Measurements from ENCODE around the gene CFAP100.

Gene CFAP100

GRCh38 chr3:126398423-126399350, 4.0 kb downstream of the CFAP100 start:
- peaks cover 0 to 22% (median 15%) of the 10 kb centered on the region in 5 donors for H3K4me1 ChIP-seq (ENCODE audit: control insufficient read depth in 5 of 5, insufficient read depth in 5 of 5, low read length in 5 of 5)
- no peak overlapping the region for H3K4me3 ChIP-seq (ENCODE audit: low read depth in 1 of 5, low read length in 5 of 5)
- H3K9me3 ChIP-seq (ENCODE audit: control insufficient read depth in 5 of 5, low read length in 5 of 5): peaks cover 0 to 7% (median 0%) of the 10 kb centered on the region in 5 donors
- H3K27ac ChIP-seq (ENCODE audit: low read depth, low read length): no peak overlapping the region
- no peak overlapping the region for H3K9ac ChIP-seq (ENCODE audit: low read length in 5 of 5)
- H3K27me3 ChIP-seq (ENCODE audit: control insufficient read depth in 5 of 5, insufficient read depth in 4 of 5, low read length in 5 of 5): peaks cover 0 to 10% (median 3%) of the 10 kb centered on the region in 5 donors
- H3K36me3 ChIP-seq (ENCODE audit: control insufficient read depth in 5 of 5, insufficient read depth in 5 of 5, low read length in 5 of 5): no peaks in the 10 kb centered on the region

- Histone ChIP-seq H3K9ac (ENCODE audit: low read length in 5 of 5) (no peak overlapping the region), H3K36me3 (ENCODE audit: control insufficient read depth in 5 of 5, insufficient read depth in 5 of 5, low read length in 5 of 5) (no peaks in the 10 kb centered on the region), H3K27ac (ENCODE audit: low read depth, low read length) (no peak overlapping the region), H3K9me3 (ENCODE audit: control insufficient read depth in 5 of 5, low read length in 5 of 5) (peaks cover 0 to 7% (median 0%) of the 10 kb centered on the region in 5 donors), H3K4me3 (ENCODE audit: low read depth in 1 of 5, low read length in 5 of 5) (no peak overlapping the region), H3K4me1 (ENCODE audit: control insufficient read depth in 5 of 5, insufficient read depth in 5 of 5, low read length in 5 of 5) (peaks cover 0 to 22% (median 15%) of the 10 kb centered on the region in 5 donors), H3K27me3 (ENCODE audit: control insufficient read depth in 5 of 5, insufficient read depth in 4 of 5, low read length in 5 of 5) (peaks cover 0 to 6% (median 3%) of the 10 kb centered on the region in 5 donors)
Measured at GRCh38 chr3:126399351-126399735, 4.6 kb downstream of the CFAP100 start.

GRCh38 chr3:126399756-126400155, 5.0 kb downstream of the CFAP100 start:
- peaks cover 0 to 19% (median 11%) of the 10 kb centered on the region in 5 donors for H3K4me1 ChIP-seq (ENCODE audit: control insufficient read depth in 5 of 5, insufficient read depth in 5 of 5, low read length in 5 of 5)
- no peaks in the 10 kb centered on the region for H3K36me3 ChIP-seq (ENCODE audit: control insufficient read depth in 5 of 5, insufficient read depth in 5 of 5, low read length in 5 of 5)
- no peak overlapping the region for H3K27ac ChIP-seq (ENCODE audit: low read depth, low read length)
- no peak overlapping the region for H3K9ac ChIP-seq (ENCODE audit: low read length in 5 of 5)
- H3K27me3 ChIP-seq (ENCODE audit: control insufficient read depth in 5 of 5, insufficient read depth in 4 of 5, low read length in 5 of 5): peaks cover 0 to 5% (median 3%) of the 10 kb centered on the region in 5 donors
- peaks cover 0 to 7% (median 0%) of the 10 kb centered on the region in 5 donors for H3K9me3 ChIP-seq (ENCODE audit: control insufficient read depth in 5 of 5, low read length in 5 of 5)
- no peak overlapping the region for H3K4me3 ChIP-seq (ENCODE audit: low read depth in 1 of 5, low read length in 5 of 5)

- Histone ChIP-seq H3K36me3 (ENCODE audit: control insufficient read depth in 5 of 5, insufficient read depth in 5 of 5, low read length in 5 of 5) (no peaks in the 10 kb centered on the region), H3K27ac (ENCODE audit: low read depth, low read length) (no peak overlapping the region), H3K9me3 (ENCODE audit: control insufficient read depth in 5 of 5, low read length in 5 of 5) (peaks cover 0 to 7% (median 0%) of the 10 kb centered on the region in 5 donors), H3K4me3 (ENCODE audit: low read depth in 1 of 5, low read length in 5 of 5) (no peak overlapping the region), H3K9ac (ENCODE audit: low read length in 5 of 5) (no peak overlapping the region), H3K4me1 (ENCODE audit: control insufficient read depth in 5 of 5, insufficient read depth in 5 of 5, low read length in 5 of 5) (peaks cover 0 to 16% (median 7%) of the 10 kb centered on the region in 5 donors), H3K27me3 (ENCODE audit: control insufficient read depth in 5 of 5, insufficient read depth in 4 of 5, low read length in 5 of 5) (peaks cover 0 to 10% (median 3%) of the 10 kb centered on the region in 5 donors)
Measured at GRCh38 chr3:126401611-126402160, 7.0 kb downstream of the CFAP100 start.

GRCh38 chr3:126402178-126402577, 7.5 kb downstream of the CFAP100 start:
- Histone ChIP-seq H3K4me1 (ENCODE audit: control insufficient read depth in 5 of 5, insufficient read depth in 5 of 5, low read length in 5 of 5) (peaks cover 0 to 16% (median 7%) of the 10 kb centered on the region in 5 donors), H3K4me3 (ENCODE audit: low read depth in 1 of 5, low read length in 5 of 5) (no peak overlapping the region), H3K9ac (ENCODE audit: low read length in 5 of 5) (no peak overlapping the region), H3K9me3 (ENCODE audit: control insufficient read depth in 5 of 5, low read length in 5 of 5) (peaks cover 0 to 7% (median 0%) of the 10 kb centered on the region in 5 donors), H3K27ac (ENCODE audit: low read depth, low read length) (no peak overlapping the region), H3K27me3 (ENCODE audit: control insufficient read depth in 5 of 5, insufficient read depth in 4 of 5, low read length in 5 of 5) (peaks cover 0 to 10% (median 3%) of the 10 kb centered on the region in 5 donors), H3K36me3 (ENCODE audit: control insufficient read depth in 5 of 5, insufficient read depth in 5 of 5, low read length in 5 of 5) (no peaks in the 10 kb centered on the region)

GRCh38 chr3:126402666-126403302, 8.1 kb downstream of the CFAP100 start:
- no peak overlapping the region for H3K9ac ChIP-seq (ENCODE audit: low read length in 5 of 5)
- peaks cover 0 to 9% (median 3%) of the 10 kb centered on the region in 5 donors for H3K4me1 ChIP-seq (ENCODE audit: control insufficient read depth in 5 of 5, insufficient read depth in 5 of 5, low read length in 5 of 5)
- H3K27me3 ChIP-seq (ENCODE audit: control insufficient read depth in 5 of 5, insufficient read depth in 4 of 5, low read length in 5 of 5): peaks cover 0 to 10% (median 4%) of the 10 kb centered on the region in 5 donors
- H3K9me3 ChIP-seq (ENCODE audit: control insufficient read depth in 5 of 5, low read length in 5 of 5): peaks cover 0 to 13% (median 0%) of the 10 kb centered on the region in 5 donors
- H3K4me3 ChIP-seq (ENCODE audit: low read depth in 1 of 5, low read length in 5 of 5): no peak overlapping the region
- H3K27ac ChIP-seq (ENCODE audit: low read depth, low read length): no peak overlapping the region
- H3K36me3 ChIP-seq (ENCODE audit: control insufficient read depth in 5 of 5, insufficient read depth in 5 of 5, low read length in 5 of 5): no peaks in the 10 kb centered on the region

- no peak overlapping the region for H3K4me3 ChIP-seq (ENCODE audit: low read depth in 1 of 5, low read length in 5 of 5)
- H3K9ac ChIP-seq (ENCODE audit: low read length in 5 of 5): no peak overlapping the region
- H3K27me3 ChIP-seq (ENCODE audit: control insufficient read depth in 5 of 5, insufficient read depth in 4 of 5, low read length in 5 of 5): peaks cover 0 to 9% (median 5%) of the 10 kb centered on the region in 5 donors
- H3K9me3 ChIP-seq (ENCODE audit: control insufficient read depth in 5 of 5, low read length in 5 of 5): peaks cover 0 to 7% (median 0%) of the 10 kb centered on the region in 5 donors
- H3K27ac ChIP-seq (ENCODE audit: low read depth, low read length): no peak overlapping the region
- H3K4me1 ChIP-seq (ENCODE audit: control insufficient read depth in 5 of 5, insufficient read depth in 5 of 5, low read length in 5 of 5): no peaks in the 10 kb centered on the region
- H3K36me3 ChIP-seq (ENCODE audit: control insufficient read depth in 5 of 5, insufficient read depth in 5 of 5, low read length in 5 of 5): no peaks in the 10 kb centered on the region
Measured at GRCh38 chr3:126406389-126407296, 11.9 kb downstream of the CFAP100 start.

GRCh38 chr3:126407412-126408044, 12.8 kb downstream of the CFAP100 start:
- Histone ChIP-seq H3K9ac (ENCODE audit: low read length in 5 of 5) (no peak overlapping the region), H3K4me3 (ENCODE audit: low read depth in 1 of 5, low read length in 5 of 5) (no peak overlapping the region), H3K27me3 (ENCODE audit: control insufficient read depth in 5 of 5, insufficient read depth in 4 of 5, low read length in 5 of 5) (peaks cover 0 to 9% (median 5%) of the 10 kb centered on the region in 5 donors), H3K36me3 (ENCODE audit: control insufficient read depth in 5 of 5, insufficient read depth in 5 of 5, low read length in 5 of 5) (no peaks in the 10 kb centered on the region), H3K27ac (ENCODE audit: low read depth, low read length) (no peak overlapping the region), H3K9me3 (ENCODE audit: control insufficient read depth in 5 of 5, low read length in 5 of 5) (peaks cover 0 to 7% (median 0%) of the 10 kb centered on the region in 5 donors), H3K4me1 (ENCODE audit: control insufficient read depth in 5 of 5, insufficient read depth in 5 of 5, low read length in 5 of 5) (no peaks in the 10 kb centered on the region)

- H3K4me3 ChIP-seq (ENCODE audit: low read depth in 1 of 5, low read length in 5 of 5): no peak overlapping the region
- H3K4me1 ChIP-seq (ENCODE audit: control insufficient read depth in 5 of 5, insufficient read depth in 5 of 5, low read length in 5 of 5): no peaks in the 10 kb centered on the region
- H3K27ac ChIP-seq (ENCODE audit: low read depth, low read length): no peak overlapping the region
- H3K27me3 ChIP-seq (ENCODE audit: control insufficient read depth in 5 of 5, insufficient read depth in 4 of 5, low read length in 5 of 5): peaks cover 0 to 9% (median 5%) of the 10 kb centered on the region in 5 donors
- H3K9me3 ChIP-seq (ENCODE audit: control insufficient read depth in 5 of 5, low read length in 5 of 5): peaks cover 0 to 7% (median 0%) of the 10 kb centered on the region in 5 donors
- H3K9ac ChIP-seq (ENCODE audit: low read length in 5 of 5): no peak overlapping the region
- no peaks in the 10 kb centered on the region for H3K36me3 ChIP-seq (ENCODE audit: control insufficient read depth in 5 of 5, insufficient read depth in 5 of 5, low read length in 5 of 5)
Measured at GRCh38 chr3:126408099-126408498, 13.4 kb downstream of the CFAP100 start.
